Spleen (tissue), 7 donors: ENCODE data around the gene SLC9B2.

ENCODE experiments used
- CTCF ChIP-seq, 11 experiments: fragments of 200-600 bp in 7 of 11; fragments of 450-650 bp in 4 of 11; sonication (generic) in 4 of 11; IDR thresholded peaks in 8 of 11; conservative IDR thresholded peaks in 3 of 11; 1 replicate in 7 of 11; 2 replicates in 4 of 11; pipeline versions ENCODE4 v1.4.0 to v1.8.0; 2016 to 2021; ENCODE audit warnings: antibody characterized with exemption in 11 of 11, inconsistent platforms in 4 of 11, mild to moderate bottlenecking in 1 of 11
- POLR2AphosphoS5 ChIP-seq, 3 donors: sonication (generic); formaldehyde crosslinking; IDR thresholded peaks; one replicate each; pipeline ENCODE4 v1.5.1; 2017; ENCODE audit warnings: antibody characterized with exemption in 3 of 3
- donor health status: DM: no; HTN: no; CAD: no; lungs with moderate emphysema.
- donor health status: DM: no; HTN: no; CAD: no.
- donor health status: DM: no; HTN: no; CAD: no.

DNA sequence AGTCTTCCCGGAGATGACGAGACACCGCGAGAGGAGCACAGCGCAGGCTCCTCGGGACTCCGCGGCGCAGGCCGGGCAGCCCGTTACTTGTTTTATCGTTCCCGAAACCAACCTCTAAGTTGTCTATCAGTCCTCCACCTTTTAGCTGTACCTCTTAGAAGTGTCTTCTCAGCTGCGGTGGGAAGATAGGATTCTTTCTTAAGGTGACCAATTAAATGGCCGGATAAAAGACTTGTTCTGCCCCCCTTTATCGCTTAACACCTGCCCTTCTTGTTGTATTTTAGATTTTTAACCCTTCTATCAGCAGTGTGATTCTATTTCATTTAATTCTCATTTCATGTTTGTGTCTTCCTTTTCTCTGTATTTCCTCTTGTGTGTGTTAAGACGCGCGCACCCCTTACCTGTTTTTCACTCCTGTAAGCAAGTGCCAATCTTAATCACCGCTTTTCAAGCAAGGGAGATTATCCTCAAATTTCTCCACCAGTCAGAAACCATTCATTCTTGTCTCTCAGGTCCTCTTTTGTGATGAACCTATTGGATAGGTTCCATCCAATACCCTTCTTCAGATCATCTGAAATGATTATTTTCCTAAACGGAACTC is at the start of gene SLC9B2:
- TF ChIP-seq CTCF (IDR thresholded peaks at IDR 0.05 in 8 of 11, conservative IDR thresholded peaks at IDR 0.05 in 3 of 11) = no peak
- no peak for TF ChIP-seq POLR2AphosphoS5 (IDR thresholded peaks at IDR 0.05)
